HG02852 (cell line): ENCODE measurements around the gene GNAZ.
"Not testable (repeated sequence)": the region's sequence is repeated elsewhere in the genome, so short reads cannot be mapped to it uniquely, and the experiment has no call there.

Experiments used
- ATAC-seq: cut with Tn5 transposase; IDR thresholded peaks from one replicate; pipeline ENCODE4 v1.9.1; 2021; ENCODE audit warnings: mild to moderate bottlenecking, moderate library complexity; ENCODE audit not compliant: unreplicated experiment

Gene GNAZ

GRCh38 chr22:23070418-23071229 is at the start of gene GNAZ:
Gene GNAZ, plus strand, starts transcription at chr22:23070519. Its CDS starts 25,177 bp downstream, at chr22:23095696.
- peak; percentile 24 for ATAC-seq

GRCh38 chr22:23020659-23021293 is 49.5 kb upstream of the GNAZ start:
- ATAC-seq = no peak

GRCh38 chr22:23021660-23022353 is 48.5 kb upstream of the GNAZ start:
- ATAC-seq = not testable (repeated sequence)

DNA sequence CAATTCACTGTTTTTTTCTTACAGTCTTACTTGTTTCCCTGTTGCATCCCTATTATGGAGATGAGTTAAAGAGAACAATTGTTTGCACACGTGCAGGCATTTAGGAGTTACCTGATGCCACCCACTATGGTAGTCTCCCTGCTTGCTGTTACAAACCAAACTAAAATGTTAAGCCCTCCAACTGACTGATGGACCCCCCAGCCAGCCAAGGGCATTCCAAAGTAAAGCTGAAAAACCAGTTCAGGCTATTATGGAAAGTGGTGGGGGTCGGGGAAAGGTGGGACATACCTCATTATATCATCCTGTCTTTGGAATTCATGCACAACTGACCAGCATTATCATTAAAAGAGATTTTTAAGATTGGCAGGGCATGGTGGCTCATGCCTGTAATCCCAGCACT is 47.0 kb upstream of the GNAZ start:
- no peak for ATAC-seq

GRCh38 chr22:23026777-23027176 is 43.5 kb upstream of the GNAZ start:
- no peak for ATAC-seq

GRCh38 chr22:23027849-23028248 is 42.5 kb upstream of the GNAZ start:
- ATAC-seq = not testable (repeated sequence)

GRCh38 chr22:23029521-23030228 is 40.6 kb upstream of the GNAZ start:
- ATAC-seq = no peak

GRCh38 chr22:23031381-23031780 is 38.9 kb upstream of the GNAZ start:
- ATAC-seq = no peak

GRCh38 chr22:23031786-23032185 is 38.5 kb upstream of the GNAZ start:
- no peak for ATAC-seq

DNA sequence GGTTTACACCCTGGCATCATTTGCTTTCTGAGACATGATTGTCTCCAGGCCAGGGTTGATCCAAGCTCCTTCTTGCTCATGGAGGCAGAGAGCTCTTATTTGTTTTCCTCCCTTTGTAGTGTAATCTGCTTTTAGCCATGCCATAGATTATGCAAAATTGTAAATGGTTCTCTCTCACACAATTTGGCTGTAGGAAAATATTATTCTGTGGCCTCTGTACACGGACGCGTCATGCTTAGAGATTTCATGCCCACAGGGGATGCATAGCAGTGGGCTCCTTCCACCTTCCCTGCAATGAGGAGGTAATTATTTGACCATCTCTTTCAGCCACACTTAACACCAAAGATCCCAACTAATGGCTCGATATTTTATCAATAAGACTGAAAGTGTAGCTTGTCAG is 37.7 kb upstream of the GNAZ start:
- no peak for ATAC-seq

- no peak for ATAC-seq
These were observed 37.0 kb upstream of the GNAZ start for GRCh38 chr22:23033116-23033905.

- no peak for ATAC-seq
These were observed 35.4 kb upstream of the GNAZ start for GRCh38 chr22:23034621-23035556.

DNA sequence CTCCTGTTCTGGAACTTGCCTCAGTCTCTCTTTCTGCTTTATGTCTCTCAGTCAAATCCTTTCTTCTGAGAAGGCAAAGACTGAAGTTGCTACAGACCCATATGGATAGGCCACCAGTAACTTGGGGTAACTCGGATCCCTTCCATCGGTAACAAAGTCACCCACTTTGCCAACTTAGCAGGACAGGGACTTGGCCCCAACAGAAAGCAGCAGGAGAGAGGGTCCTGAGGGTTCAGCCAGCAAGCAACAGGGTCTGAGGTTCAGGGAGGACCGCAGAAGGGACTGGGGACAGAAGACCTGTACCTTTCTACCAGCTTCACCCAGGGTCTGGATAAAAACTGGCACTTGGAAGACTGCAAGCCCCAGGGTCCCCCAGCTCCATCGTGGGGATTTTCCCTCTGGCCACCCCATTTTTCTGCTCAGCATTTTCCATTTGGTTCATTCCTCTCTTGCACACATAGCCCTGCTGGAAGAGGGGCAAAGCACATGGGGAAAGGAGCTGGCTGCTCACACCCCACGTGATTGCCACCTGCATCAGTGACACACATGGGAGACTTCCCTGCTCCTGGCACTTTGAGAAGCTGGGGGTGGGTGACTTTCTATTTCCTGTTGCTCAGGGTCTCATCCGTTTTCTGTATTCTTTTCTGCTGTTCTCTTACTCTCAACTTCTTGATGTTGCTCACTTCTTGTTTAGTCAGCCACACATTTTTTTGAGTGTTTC is 34.6 kb upstream of the GNAZ start:
- no peak for ATAC-seq

GRCh38 chr22:23036684-23037428 is 33.5 kb upstream of the GNAZ start:
- ATAC-seq = no peak

GRCh38 chr22:23037429-23038333 is 32.6 kb upstream of the GNAZ start:
- no peak for ATAC-seq

DNA sequence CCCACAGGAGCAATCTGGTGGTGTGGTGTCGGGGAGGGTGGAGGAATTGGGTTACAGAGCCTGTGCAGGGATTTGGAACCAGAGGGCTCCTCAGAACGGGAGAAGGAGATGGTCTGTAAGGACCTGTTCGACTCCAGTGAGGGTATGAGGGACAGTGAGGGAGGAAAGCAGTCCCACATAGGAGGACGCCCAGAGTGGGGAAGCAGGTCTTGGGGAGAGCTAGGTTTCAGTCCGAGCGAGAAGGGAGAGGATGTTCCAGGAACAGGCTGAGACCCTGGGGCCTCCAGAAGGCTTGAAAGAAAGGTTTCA is 32.0 kb upstream of the GNAZ start:
- ATAC-seq = no peak

DNA sequence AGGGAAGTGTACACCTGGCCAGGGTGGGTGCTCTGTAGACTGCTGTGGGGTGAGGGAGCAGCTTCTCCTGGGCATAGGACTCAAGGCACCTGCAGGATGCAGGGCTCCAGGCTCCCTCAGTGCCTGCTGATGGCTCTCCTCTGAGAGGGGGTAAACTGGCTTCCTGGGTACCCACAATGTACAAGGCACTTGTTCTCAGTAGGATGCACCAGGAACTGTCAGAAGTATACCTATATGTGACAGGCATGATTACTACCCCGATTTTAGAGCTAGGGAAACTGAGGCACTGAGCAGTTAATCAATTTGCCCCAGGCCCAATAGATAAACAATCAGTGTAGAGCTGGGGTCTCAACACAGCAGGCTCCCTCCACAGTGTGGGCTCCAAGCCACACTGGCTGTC is 31.4 kb upstream of the GNAZ start:
- ATAC-seq = no peak
